B cell (primary cell): ENCODE results near the gene PLA2G4E. TPM values are rescaled to one million over a fixed set of nuclear protein-coding genes. Genes with fewer than 3 reads are reported as not detected.

Experiments
- ATAC-seq: fragments of 200-7000 bp; cut with Tn5 transposase; one replicate; pipeline ENCODE4 v1.10.0; 2021; ENCODE audit warnings: low read depth, mild to moderate bottlenecking, moderate number of reproducible peaks, moderate library complexity
- CTCF ChIA-PET: fragments of 350-600 bp; sonication (Branson Sonifier 250); formaldehyde crosslinking; loops from one replicate; lab custom pipeline; 2021; ENCODE audit warnings: antibody characterized with exemption, inconsistent platforms; lab: Charles Lee
- POLR2A ChIA-PET: fragments of 350-600 bp; sonication (Branson Sonifier 250); formaldehyde crosslinking; loops from one replicate; lab custom pipeline; 2021; ENCODE audit warnings: antibody characterized with exemption; lab: Charles Lee
- DNase-seq: peaks from one replicate; pipeline ENCODE4 v3.0.0; 2013
- H2AFZ ChIP-seq: 2 replicates; pipeline ENCODE4 v1.6.1; 2012; ENCODE audit warnings: mild to moderate bottlenecking, low read depth, low read length; ENCODE audit not compliant: insufficient read depth, poor library complexity, severe bottlenecking
- H3K27ac ChIP-seq, 2 donors: 1 replicate in 1 of 2; 2 replicates in 1 of 2; pipeline ENCODE4 v1.5.1; 2012 to 2013; ENCODE audit warnings: low read length in 2 of 2, mild to moderate bottlenecking in 2 of 2, moderate library complexity in 1 of 2
- H3K27me3 ChIP-seq, 4 experiments: fragments of 200-600 bp in 1 of 4; sonication (generic) in 1 of 4; replicated peaks in 1 of 4; 1 replicate in 2 of 4; 2 replicates in 2 of 4; pipeline versions ENCODE4 v1.6.1 to v1.7.0; 2013 to 2016; ENCODE audit warnings: low read length in 3 of 4, mild to moderate bottlenecking in 2 of 4, mixed read lengths in 1 of 4, moderate library complexity in 1 of 4; ENCODE audit not compliant: insufficient read depth in 4 of 4, control insufficient read depth in 3 of 4; ENCODE audit errors: control extremely low read depth in 1 of 4
- H3K36me3 ChIP-seq, 2 experiments: replicated peaks in 1 of 2; 1 replicate in 1 of 2; 2 replicates in 1 of 2; pipeline versions ENCODE4 v1.6.1 to v1.7.1; 2013; ENCODE audit warnings: low read length in 1 of 2; ENCODE audit not compliant: insufficient read depth in 2 of 2, control insufficient read depth in 1 of 2; ENCODE audit errors: control extremely low read depth in 1 of 2, extremely low read depth in 1 of 2
- H3K4me1 ChIP-seq, 2 donors: fragments of 200-600 bp in 1 of 2; sonication (generic) in 1 of 2; 1 replicate in 1 of 2; 2 replicates in 1 of 2; pipeline versions ENCODE4 v1.5.1 to v1.6.1; 2013 to 2017; ENCODE audit warnings: low read length in 2 of 2; ENCODE audit not compliant: control insufficient read depth in 2 of 2, insufficient read depth in 2 of 2
- H3K4me2 ChIP-seq: replicated peaks from 2 replicates; pipeline ENCODE3; 2012; ENCODE audit warnings: mild to moderate bottlenecking, low read depth, low read length; ENCODE audit not compliant: poor library complexity, severe bottlenecking
- H3K4me3 ChIP-seq, 5 experiments: fragments of 200-600 bp in 1 of 5; sonication (generic) in 1 of 5; 1 replicate in 3 of 5; 2 replicates in 2 of 5; pipeline versions ENCODE4 v1.5.1 to v1.7.0; 2011 to 2016; ENCODE audit warnings: low read length in 4 of 5, mild to moderate bottlenecking in 4 of 5, low read depth in 2 of 5, control low read depth in 1 of 5, moderate library complexity in 1 of 5; ENCODE audit not compliant: insufficient read depth in 1 of 5; ENCODE audit errors: control extremely low read depth in 1 of 5, extremely low read depth in 1 of 5
- H3K79me2 ChIP-seq: fragments of 200-600 bp; sonication (generic); one replicate; pipeline ENCODE4 v1.6.0; 2016; ENCODE audit warnings: low read length; ENCODE audit not compliant: control insufficient read depth, insufficient read depth
- H3K9ac ChIP-seq: fragments of 200-600 bp; sonication (generic); 2 replicates; pipeline ENCODE4 v1.6.1; 2017; ENCODE audit warnings: mild to moderate bottlenecking, low read length, moderate library complexity
- H3K9me3 ChIP-seq, 3 donors: one replicate each; pipeline versions ENCODE4 v1.6.1 to v1.7.1; 2013; ENCODE audit warnings: low read length in 2 of 3; ENCODE audit not compliant: control insufficient read depth in 2 of 3, insufficient read depth in 1 of 3; ENCODE audit errors: control extremely low read depth in 1 of 3
- H4K20me1 ChIP-seq: 2 replicates; pipeline ENCODE4 v1.6.0; 2012; ENCODE audit warnings: mild to moderate bottlenecking, low read length; ENCODE audit not compliant: insufficient read depth, control insufficient read depth, poor library complexity, severe bottlenecking
- H3K27ac Mint-ChIP-seq: one replicate; pipeline ENCODE4 v1.8.0; 2021; ENCODE audit warnings: mixed read lengths
- H3K27me3 Mint-ChIP-seq: one replicate; pipeline ENCODE4 v1.8.0; 2021; ENCODE audit warnings: mixed read lengths
- H3K4me1 Mint-ChIP-seq: one replicate; pipeline ENCODE4 v1.8.0; 2021; ENCODE audit warnings: mixed read lengths
- H3K4me3 Mint-ChIP-seq: one replicate; pipeline ENCODE4 v1.8.0; 2021; ENCODE audit warnings: mixed read lengths
- H3K9me3 Mint-ChIP-seq: one replicate; pipeline ENCODE4 v1.8.0; 2022; ENCODE audit warnings: mixed read lengths; ENCODE audit not compliant: insufficient read depth
- EZH2 ChIP-seq: IDR thresholded peaks from 2 replicates; pipeline ENCODE4 v1.6.1; 2012; ENCODE audit warnings: borderline replicate concordance, low read depth, mild to moderate bottlenecking, moderate library complexity, low read length; ENCODE audit not compliant: insufficient read depth, poor library complexity, severe bottlenecking
- WGBS: methylation state at CpG from one replicate; pipeline ENCODE4 v1.1.5; 2013; ENCODE audit warnings: missing lambda C conversion rate; ENCODE audit not compliant: insufficient coverage; 5-methylcytosine and 5-hydroxymethylcytosine counted together
- intact Hi-C: fragments of 100-400 bp; cut with micrococcal nuclease; formaldehyde crosslinking; loops from one replicate; pipeline ENCODE4 v1.10.0; 2022
- polyA plus RNA-seq: library from polyadenylated mRNA; depleted of rRNA; stranded (reverse); fragments of >200 nt; gene quantifications from 2 replicates; pipeline ENCODE4 v1.2.3, GENCODE V29; 2012
- total RNA-seq, 2 donors: library from RNA; stranded (reverse); fragments of 120-200 nt in 1 of 2; gene quantifications; 1 replicate in 1 of 2; 2 replicates in 1 of 2; pipeline versions ENCODE4 v1.2.3 to v1.2.4, GENCODE V29; 2013 to 2022
- TF ChIP-seq, protein P1 (sequence below): fragments of 200-600 bp; IDR thresholded peaks from one replicate; pipeline ENCODE4 v1.8.0; 2022; ENCODE audit warnings: antibody characterized with exemption, mild to moderate bottlenecking

Gene PLA2G4E
- total and polyA plus RNA-seq, 2 donors (not counting 1 experiment from before 2014, with no cell fraction given) = not detected

DNA sequence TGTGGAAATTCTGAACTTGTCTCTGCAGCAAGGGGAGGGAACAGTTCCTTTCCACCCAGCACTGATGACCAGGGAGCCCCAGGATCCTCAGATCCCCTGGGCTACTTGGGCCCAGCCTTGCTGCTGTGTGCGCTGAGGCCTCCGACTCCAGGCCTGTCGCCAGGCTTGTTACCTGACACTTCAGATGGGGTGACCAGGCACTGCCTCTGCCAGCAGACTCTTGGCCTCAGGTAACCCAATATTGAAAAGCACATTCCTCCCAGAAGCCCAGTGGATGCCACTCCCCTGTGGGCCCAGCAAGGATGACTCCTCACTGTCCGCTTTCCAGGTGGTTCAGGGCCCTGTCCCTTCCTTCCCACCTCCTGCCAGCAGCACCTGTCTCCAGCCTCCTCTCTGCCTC, 3.5 kb upstream of the PLA2G4E start:
- POLR2A ChIA-PET = no interaction called here
- H3K9ac ChIP-seq = no peak overlapping the region
- H3K79me2 ChIP-seq = no peaks in the 10 kb centered on the region
- CTCF ChIA-PET = no interaction called here
- Mint-ChIP-seq H3K27ac (no peak overlapping the region), H3K27me3 (peaks cover 7% of the 10 kb centered on the region), H3K9me3 (no peaks in the 10 kb centered on the region), H3K4me1 (no peaks in the 10 kb centered on the region), H3K4me3 (no peak overlapping the region)
- no peak overlapping the region for H3K4me2 ChIP-seq
- H4K20me1 ChIP-seq = no peaks in the 10 kb centered on the region
- H3K36me3 ChIP-seq = no peaks in the 10 kb centered on the region
- TF ChIP-seq, protein P1, sequence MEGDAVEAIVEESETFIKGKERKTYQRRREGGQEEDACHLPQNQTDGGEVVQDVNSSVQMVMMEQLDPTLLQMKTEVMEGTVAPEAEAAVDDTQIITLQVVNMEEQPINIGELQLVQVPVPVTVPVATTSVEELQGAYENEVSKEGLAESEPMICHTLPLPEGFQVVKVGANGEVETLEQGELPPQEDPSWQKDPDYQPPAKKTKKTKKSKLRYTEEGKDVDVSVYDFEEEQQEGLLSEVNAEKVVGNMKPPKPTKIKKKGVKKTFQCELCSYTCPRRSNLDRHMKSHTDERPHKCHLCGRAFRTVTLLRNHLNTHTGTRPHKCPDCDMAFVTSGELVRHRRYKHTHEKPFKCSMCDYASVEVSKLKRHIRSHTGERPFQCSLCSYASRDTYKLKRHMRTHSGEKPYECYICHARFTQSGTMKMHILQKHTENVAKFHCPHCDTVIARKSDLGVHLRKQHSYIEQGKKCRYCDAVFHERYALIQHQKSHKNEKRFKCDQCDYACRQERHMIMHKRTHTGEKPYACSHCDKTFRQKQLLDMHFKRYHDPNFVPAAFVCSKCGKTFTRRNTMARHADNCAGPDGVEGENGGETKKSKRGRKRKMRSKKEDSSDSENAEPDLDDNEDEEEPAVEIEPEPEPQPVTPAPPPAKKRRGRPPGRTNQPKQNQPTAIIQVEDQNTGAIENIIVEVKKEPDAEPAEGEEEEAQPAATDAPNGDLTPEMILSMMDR = no peak
- no peak for TF ChIP-seq EZH2
- no peak for ATAC-seq
- H3K27me3 ChIP-seq = no peaks in the 10 kb centered on the region
- intact Hi-C loops = no loop called here
- no peak for DNase-seq
- no peak overlapping the region for H3K4me3 ChIP-seq
- no peak overlapping the region for H2AFZ ChIP-seq
- WGBS = 89% methylated on average over 3 of the region's 4 CpGs
- no peak overlapping the region for H3K27ac ChIP-seq
- peaks cover 0 to 11% (median 0%) of the 10 kb centered on the region in 3 donors for H3K9me3 ChIP-seq
- no peaks in the 10 kb centered on the region for H3K4me1 ChIP-seq

DNA sequence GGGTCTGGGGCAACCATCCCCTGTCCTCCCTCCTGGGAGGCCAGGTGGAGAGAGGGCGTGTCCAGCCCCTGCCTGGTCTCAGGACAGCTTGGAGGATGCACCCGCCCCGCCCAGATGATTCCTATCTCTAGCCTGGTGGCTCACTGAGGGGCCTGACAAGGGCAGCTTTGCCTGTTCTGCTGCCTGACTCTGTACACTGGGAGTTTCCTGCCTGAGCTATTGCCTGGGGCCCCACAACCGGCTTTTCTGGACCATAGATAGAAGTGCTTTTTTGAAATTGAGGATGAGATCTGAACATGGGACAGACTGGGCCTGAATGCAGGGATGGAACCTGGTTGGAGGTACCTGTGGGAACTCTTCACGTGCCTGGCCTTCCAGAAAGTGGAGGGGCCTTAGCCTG, 751 bp upstream of the PLA2G4E start:
- Histone ChIP-seq H3K36me3 (no peaks in the 10 kb centered on the region), H3K79me2 (no peaks in the 10 kb centered on the region), H4K20me1 (no peaks in the 10 kb centered on the region), H3K27ac (no peak overlapping the region), H3K4me2 (no peak overlapping the region), H3K27me3 (no peaks in the 10 kb centered on the region), H2AFZ (no peak overlapping the region), H3K4me3 (no peak overlapping the region), H3K9ac (no peak overlapping the region), H3K4me1 (no peaks in the 10 kb centered on the region), H3K9me3 (peaks cover 0 to 11% (median 0%) of the 10 kb centered on the region in 3 donors)
- Mint-ChIP-seq H3K27me3 (peaks cover 7% of the 10 kb centered on the region), H3K4me1 (no peaks in the 10 kb centered on the region), H3K9me3 (no peaks in the 10 kb centered on the region), H3K27ac (no peak overlapping the region), H3K4me3 (no peak overlapping the region)
- TF ChIP-seq, protein P1 = no peak
- no peak for TF ChIP-seq EZH2
- 89% methylated on average over 5 of the region's 5 CpGs for WGBS
- ChIA-PET POLR2A (no interaction called here), CTCF (no interaction called here)
- DNase-seq (no peak), ATAC-seq (no peak)
- intact Hi-C loops = no loop called here
